CD1c-positive myeloid dendritic cell (primary cell): ENCODE results near the gene MCTP1.
A peak's percentile ranks its signal among the peaks of the same experiment; 100 is the strongest.
"Not testable (repeated sequence)": the region's sequence is repeated elsewhere in the genome, so short reads cannot be mapped to it uniquely, and the experiment has no call there.

Source experiments
- DNase-seq: peaks from one replicate; pipeline ENCODE4 v3.0.0-alpha.2; 2016; ENCODE audit errors: extremely low spot score

The MCTP1 gene

DNA sequence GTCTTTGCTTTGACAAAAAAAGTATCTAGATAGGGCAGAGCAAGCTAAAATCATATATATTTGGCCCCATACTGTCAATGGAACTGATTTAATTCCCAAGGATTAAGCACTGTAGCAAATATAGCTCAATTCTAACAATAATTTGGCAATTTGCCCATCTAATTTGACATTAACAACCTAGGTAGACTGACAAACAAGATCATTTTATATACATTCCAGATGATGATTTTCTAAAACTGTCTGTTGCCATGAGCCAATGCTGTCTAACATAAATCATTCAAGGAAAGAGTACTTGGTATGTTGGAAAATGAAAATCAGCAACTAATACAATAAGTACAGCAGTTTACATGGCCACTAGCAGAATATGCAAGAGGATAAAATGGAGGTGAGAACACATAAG is 32.1 kb downstream of the MCTP1 start:
- no peak for DNase-seq

DNA sequence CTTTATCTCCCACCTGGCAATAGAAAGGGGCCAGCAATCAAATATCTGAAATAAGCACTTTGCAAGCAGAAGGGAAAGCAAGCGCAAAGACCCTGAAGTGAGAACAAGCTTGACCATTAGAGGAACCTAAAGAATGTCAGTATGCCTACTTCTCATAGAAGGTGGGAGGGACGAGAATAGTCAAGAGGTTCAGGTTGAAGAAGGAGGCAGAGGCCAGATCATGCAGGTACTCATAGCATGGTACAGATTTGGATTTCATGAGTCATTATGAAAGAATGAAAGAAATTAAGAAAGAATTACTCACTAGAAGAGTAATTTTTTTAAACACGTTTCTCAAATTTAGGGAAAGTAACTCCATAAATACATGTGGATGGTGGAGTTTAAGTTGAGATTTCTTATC is 33.7 kb downstream of the MCTP1 start:
- no peak for DNase-seq

DNA sequence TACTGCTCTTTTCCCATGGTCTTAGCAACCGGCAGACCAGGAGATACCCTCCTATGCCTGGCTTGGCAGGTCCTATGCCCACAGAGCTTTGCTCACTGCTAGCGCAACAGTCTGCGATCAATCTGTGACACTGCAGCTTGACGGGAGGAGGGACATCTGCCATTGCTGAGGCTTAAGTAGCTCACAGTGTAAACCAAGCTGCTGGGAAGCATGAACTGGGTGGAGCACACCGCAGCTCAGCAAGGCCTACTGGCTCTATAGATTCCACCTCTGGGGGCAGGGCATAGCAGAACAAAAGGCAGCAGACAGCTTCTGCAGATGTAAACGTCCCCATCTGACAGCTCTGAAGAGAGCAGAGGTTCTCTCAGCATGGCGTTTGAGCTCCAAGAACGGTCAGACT is 40.4 kb downstream of the MCTP1 start:
- no peak for DNase-seq

DNA sequence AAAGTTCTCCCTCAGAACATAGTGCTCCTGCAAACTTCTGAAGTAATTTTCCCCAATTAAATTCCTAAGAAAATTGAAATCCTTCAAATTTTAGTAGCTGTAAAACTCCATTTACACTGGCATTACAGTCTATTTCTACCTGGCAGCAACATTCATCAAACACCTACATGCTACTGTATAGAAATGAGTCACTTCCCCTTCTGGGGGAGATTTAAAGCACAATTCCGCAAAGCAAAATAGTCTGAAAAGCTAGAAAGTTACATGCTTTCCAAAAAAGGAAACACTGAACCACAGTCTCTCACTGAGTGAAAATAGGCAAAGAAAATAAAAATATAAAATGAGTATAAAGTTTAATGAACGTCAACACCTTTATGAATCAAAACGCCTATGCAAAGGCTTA is 43.3 kb downstream of the MCTP1 start:
- peak; percentile 53 for DNase-seq

DNA sequence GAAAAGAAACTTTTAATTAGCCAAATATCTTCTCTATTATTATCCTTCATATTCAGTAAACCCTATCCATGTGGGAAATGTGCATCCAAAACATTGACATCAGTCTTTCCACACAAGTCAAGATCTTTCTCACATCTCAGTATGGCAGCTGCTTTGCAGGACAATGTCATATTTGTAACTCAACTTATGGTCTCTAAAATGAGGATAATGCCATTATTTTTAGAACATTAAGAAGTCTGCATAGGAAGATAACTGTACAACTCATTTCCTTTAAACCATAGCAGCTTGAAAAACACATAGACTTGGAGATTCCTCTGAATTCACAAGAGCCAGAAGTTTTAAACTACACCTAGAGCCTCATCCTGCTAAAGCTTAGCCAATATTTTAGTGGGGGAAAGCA is 43.7 kb downstream of the MCTP1 start:
- no peak for DNase-seq

DNA sequence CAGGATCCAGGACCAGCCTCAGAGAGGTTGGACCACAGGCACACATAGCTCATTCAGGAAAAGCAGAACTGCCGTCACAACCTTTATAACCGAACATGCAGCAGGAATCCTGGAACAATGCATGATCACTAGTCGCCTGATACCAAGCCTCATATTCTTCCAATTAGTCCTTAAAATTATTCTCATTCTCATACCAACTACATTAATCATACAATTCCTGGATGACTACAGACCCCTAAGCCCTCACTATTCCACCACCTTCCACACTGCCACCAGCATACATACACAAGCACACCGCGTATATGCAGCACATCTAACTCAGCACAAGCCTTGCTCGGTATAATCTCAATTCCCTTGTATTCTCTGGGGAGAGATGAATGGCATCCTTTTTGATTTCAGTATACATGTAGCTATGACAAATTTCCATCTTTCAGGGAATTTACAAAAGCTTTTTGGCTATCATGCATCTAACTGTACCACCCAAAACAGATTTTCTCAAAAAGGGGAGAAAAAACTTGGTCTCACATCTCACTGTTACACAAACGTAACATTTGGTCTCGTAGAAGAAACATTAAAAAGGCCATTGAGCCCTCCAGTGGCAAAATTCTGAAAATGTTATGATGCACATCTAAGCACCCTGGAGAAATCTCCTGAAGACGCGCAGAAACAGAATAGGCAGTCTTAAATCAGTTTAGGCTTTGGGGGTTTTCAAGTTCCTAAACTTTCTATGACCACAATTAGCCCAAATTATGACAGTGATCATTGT is 46.2 kb downstream of the MCTP1 start:
- no peak for DNase-seq

DNA sequence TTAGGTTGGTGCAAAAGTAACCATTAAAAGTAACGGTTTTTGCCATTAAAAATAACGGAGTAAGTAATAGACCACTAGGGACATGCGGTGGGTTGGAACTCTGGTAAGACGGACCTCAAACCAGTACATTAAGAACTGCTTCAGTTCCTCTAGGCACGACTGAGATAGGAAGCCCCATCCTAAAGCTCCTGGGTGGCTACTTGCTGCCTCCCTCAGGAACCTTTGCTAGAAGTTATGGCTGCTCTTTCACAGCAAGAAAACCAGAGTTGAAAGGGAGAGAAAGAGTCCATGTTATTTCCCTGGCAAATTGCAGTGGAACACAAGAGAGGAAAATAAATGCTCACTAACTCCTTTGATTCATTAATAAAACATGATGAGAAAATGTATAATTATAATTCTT is 47.6 kb downstream of the MCTP1 start:
- DNase-seq = no peak

DNA sequence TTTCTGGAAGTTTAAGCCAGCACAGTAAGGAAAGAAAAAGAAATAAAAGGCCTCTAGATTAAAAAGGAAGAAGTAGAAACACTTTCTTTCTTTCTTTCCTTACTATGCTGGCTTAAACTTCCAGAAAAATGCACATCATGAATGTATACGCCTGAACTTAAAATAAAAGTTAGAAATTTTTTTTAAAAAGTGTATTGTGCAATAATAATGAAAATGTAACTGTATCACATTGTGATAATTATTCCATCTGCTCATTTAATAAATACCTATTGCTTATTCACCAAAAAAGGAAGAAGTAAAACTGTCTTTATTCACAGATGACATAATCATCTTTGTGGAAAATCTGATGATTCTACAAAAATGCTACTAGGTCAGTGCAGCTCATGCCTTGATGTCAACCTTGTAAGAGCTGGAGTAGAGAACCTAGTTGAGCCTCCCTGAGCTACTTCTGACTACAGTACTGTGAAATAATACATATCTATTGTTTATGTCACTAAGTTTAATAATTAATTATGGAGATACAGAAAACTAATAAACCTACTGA is 49.4 kb downstream of the MCTP1 start:
- DNase-seq = peak; percentile 5

DNA sequence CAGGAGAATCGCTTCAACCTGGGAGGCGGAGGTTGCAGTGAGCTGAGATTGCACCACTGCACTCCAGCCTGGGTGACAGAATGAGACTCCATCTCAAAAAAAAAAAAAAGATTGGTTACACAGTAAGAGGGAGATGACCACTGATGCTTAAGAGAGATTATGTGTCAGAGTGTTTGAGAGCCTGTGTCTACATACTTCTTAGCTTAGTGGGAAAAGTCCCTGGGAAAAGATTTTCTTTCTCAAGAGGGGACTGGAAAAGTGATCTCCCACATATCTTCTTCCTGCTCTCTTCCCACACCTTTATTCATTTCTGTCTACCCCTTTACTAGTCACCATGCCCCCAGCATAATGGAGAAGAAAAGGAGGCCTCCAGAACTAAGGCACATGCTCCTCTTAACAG is 55.2 kb downstream of the MCTP1 start:
- no peak for DNase-seq

DNA sequence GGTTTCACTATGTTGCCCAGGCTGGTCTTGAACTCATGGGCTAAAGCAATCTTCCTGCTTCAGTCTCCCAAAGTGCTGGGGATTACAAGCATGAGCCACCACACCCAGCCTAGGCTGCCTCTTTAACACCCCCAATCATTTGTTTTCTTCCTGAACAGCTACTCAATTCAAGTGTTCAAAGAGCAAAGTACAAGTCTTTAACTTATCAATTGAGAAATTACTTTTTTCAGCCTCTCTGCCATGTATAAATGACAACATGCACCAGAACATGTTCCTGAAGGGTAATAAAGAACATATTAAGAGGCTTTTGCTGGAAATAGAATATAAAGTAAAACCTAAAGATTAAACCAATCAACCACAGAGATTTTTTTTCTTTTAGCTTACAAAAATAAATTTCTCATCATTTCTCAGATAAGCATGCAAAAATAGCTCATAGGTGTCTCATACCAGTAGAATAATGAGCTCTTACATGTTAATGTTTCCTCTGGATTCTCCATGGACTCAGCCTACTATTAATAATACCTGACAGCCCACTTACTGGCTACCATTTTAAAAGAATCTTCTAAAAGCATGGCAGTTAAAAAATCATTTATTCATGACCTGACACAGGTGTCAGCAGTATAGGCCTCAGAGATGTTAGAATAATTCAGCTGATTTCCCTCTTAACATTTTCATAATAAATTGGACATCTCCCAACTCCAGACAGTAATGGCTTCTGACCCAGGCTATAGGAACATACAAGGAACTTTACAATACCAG is 60.0 kb downstream of the MCTP1 start:
- no peak for DNase-seq

DNA sequence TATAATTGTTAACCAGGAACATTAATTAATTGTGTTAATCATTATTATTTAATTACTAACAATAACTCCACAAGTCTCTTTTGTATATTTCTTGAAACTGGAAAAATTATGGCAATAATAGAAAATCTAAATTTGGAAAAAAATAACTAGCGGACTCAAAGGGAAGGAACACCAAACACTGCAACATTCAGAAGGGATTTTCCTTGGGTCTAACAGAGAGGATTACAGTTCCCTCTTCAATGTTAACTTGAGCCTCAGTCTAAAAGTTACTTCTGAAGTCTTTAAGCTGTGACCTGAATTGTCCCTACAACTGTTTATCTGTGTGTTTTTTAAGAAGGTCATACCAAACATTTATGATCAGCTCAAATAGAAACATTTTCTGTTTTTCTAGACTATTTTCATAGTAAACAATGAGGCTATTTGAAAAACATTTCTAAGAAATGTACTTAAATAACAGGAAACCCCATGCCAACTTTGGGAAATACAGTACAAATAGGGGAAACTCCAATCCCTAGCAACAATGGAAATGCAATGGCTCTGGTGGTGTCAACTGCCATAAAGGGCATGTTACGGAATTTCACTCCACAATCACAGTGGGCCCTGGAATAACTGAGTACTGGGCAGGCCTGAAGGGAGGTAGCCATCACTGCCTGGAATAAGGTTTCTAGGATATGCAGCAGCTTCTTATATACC is 61.2 kb downstream of the MCTP1 start:
- no peak for DNase-seq

DNA sequence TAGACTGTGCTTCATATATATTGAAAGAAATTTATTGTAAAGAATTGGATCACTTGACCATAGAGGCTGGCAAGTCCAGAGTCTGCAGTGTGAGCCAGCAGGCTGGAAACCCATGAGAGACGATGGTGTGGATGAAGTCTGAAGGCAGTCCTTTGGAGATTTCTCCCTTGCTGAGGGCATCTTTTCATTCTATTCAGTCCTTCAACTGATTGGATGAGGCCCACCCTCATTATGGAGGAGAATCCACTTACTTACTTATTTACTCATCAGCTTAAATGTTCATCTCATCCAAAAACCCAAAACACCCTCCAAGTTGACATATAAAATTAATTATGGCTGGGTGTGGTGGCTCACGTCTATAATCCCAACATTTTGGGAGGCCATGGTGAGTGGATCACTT is 62.1 kb downstream of the MCTP1 start:
- no peak for DNase-seq

DNA sequence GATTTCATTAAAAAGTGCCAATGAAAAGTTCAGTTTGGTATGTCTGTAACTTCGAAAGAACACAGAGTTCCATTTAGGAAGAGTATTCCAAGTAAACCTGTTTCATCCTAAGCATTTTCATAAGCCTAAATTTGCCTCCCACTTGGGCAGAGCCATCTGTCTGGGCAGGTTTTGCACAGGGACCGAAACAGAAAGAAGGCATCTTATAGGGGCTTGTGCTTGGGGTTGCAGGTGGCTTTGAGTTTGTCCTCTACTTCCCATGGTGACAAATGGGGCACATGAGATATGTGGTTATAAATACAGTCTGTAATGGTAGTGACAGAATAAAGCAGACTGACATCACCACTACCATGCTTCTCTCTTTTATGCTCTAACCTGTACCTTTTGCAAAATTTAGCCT is 63.7 kb downstream of the MCTP1 start:
- no peak for DNase-seq

DNA sequence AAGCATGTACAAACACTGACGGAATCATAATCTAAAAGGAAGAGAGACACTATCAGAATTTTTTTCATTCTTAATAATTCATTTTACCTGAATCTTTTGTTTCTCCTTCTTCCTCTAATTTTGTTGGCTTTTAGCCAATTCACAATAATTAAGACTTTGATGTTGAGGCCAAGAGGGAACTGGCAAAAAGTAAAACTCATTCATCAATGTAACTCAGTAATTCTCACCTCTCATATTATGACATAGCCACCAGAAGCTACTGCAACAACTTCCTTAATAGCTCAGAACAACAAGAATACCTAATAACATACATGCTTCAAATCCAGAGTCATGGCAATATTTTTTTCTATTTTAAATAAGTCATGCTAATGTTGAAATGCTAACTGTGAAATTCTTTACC is 64.5 kb downstream of the MCTP1 start:
- DNase-seq = no peak

DNA sequence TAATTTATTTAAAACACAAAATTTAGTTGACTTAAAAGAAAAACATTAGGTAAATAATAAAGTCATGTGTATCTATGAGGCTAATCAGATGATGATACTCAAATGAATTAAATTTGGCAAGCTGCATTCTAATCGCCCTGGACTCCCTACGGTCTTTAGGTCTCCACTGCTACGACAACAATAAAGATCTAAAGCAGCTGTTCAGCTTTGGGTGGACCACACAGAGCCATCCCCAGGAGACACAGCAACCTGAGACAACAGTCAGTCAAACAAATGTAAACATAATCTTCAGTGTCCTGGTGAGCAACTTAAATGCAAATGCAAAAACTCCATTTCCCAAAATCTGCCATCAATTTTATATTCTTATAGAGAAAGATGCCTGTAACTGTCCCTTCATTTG is 65.5 kb downstream of the MCTP1 start:
- no peak for DNase-seq

DNA sequence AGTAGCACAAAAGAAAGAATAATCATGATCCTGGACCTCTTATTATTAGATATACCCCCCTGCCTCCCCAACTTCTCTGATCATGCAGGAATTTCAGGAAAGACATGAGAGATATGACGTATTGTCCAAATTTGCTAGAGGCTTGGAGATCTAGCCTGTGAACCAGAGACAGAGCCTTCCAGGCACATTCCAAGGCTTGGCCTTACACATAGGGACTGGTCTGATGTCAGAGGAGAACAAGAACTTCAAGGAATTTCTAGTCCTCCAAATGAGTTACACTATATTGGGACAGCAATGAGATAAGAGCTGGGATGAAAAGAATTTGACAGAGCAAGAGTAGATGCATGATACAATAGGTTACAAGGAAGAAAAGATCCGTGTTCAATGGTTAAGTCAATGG is 67.0 kb downstream of the MCTP1 start:
- DNase-seq = no peak

DNA sequence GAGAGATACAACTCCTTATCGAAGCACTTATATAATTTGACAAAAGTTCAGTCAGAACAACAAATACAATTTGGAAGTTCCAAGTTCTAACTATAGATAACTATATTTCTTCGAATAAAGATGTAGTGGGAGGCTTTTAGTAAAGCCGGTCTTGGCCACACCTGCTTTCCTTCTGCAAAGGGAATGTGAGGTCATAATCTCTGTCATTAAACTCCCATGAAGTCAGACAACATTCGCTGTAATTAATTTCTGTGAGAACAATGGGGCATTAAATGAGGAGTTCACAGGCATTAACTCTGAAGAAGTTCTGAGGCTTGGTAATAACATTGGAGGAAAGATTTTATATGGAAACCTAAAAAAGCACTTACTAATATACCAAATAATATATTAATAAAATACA is 67.5 kb downstream of the MCTP1 start:
- DNase-seq = no peak

DNA sequence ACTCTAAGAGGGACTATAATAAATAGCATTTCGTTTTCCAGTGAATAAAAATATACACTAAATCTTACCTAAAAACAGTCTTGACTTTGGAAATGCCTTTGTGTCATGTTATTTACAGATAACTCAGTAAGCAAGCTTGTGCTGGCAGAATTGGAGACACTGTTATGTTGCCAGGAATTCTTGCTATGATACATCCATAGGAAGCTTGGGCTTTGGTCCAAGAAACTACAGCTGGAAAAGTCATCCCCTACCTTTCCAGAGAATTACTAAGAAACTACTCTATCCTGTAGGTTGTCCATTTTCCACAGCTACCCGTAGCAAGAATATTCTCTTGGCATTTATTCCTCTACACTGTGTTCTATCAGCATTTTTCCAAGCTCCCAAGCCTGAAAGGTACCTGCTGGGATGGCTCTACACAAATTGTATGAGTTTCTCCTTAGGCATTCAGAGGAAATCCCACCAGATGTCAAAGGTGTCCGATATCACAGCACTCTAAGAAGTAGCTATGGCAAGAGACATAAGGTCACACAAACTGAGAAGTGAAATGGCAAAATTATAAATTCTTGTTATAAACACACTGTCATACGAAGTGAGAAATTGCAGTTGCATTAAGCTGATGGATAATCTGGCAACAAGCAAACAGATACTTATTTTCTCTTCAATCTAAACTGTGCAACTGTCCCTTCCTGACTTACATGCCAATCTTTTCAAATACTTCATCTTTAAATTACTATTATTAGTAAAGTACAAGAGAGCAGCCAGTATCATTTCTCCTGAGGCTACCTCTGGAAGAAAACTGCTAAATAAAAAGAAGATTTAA is 68.5 kb downstream of the MCTP1 start:
- no peak for DNase-seq

DNA sequence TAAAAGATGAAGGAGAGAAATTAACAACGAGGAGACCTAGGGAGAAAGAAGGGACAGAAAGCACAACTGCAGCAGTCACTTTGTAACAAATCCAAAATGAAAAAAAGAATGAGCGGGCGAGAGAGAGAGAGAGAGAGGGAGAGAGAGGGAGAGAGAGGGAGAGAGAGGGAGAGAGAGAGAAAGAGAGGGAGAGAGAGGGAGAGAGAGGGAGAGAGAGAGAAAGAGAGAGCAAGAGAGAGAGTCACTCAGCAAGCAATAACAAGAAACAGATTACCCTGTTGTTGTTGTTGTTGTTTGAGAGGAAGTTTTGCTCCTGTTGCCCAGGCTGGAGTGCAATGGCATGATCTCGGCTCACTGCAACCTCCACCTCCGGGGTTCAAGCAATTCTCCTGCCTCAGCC is 77.1 kb downstream of the MCTP1 start:
- DNase-seq = not testable (repeated sequence)

DNA sequence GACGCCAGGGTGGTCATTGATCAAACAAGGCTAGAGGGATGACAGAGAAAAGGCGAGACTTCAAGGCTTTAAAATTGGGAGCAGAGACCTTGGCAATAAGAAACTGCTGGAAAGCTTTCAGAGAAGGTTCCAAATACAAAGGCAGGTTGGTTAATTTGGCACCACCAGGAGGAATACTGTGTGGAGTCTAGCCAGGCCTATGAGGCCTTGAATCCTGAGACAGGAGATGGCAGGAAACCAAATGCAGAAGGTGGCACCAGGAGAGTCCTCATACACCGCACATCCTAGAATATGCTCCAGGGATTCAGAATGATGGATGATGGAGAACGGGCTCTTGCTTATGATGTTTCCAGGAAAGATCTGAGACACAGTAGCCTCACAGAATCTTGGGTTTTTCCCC is 90.0 kb downstream of the MCTP1 start:
- no peak for DNase-seq

DNA sequence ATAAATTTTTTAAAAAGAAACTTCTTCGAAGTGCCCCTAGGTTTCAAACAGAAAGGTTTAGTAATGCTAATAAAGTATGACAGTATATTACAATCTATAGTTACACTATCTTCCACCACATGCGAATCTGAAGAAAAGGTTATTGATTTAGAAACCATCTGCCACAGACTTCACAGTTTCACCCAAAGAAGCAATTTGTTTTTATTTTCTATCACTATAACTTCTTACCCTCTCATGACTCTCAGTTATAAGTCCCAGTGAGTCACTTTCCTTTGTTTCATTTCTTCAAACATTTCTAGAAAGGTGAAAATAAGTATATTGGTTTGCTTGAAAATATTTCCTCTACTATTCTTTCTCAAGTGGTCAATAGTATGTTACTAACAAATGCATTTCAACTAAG is 93.6 kb downstream of the MCTP1 start:
- DNase-seq = no peak

DNA sequence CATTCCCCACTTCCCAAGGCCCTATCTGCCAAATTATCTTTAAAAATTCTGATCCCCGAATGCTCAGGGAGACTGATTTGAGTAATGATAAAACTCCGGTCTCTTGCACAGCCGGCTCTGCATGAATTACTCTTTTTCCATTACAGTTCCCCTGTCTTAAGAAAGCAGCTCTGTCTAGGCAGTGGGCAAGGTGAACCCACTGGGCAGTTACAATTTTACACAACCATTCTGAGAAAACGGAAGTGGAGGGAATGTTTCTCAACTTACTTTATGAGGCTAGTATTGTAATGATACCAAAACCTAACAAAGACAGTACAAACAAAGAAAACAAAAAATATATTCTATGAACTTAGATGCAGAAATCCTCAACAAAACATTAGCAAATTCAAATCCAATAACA is 100.0 kb downstream of the MCTP1 start:
- DNase-seq = peak; percentile 17
